ENCODE results near the gene LBX2.

The LBX2 gene, protein sequence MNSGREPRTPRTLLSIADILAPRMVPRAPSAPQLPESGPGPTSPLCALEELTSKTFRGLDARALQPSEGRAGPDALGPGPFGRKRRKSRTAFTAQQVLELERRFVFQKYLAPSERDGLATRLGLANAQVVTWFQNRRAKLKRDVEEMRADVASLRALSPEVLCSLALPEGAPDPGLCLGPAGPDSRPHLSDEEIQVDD

DNA sequence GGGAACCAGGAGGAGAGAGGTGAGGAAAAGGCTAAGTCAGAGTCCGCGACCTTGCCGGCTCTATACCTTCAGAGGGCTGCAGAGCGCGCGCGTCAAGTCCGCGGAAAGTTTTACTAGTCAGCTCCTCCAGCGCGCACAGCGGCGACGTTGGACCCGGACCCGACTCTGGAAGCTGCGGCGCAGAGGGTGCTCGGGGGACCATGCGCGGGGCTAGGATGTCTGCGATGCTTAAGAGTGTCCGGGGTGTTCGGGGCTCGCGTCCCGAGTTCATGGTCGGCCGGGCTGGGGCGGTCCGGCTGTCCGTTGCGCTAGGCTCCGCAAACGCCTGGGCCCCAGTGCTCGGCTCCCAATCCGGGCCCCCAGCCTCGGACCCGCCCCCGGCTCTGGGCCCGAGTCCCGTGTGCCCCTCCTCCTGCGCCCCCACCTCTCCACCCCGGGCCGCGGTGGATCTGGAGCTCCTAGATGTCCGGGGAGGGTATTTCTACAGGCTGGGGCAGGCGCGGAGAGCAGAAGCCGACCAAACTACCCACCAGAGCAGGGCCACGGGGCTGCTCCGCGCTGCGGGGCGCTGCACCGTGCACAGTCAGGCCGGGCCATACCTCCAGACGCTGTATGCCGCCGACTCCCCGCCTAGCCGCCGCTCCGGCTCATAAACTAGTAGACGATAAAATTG is at the start of gene LBX2:
Gene LBX2, minus strand, starts transcription at position 337 of the 673 bp plus-strand sequence. Its CDS starts 66 bp downstream, at position 271.
- intact Hi-C loops (cut with DNase I), result no loop called here
- no peak for DNase-seq

DNA sequence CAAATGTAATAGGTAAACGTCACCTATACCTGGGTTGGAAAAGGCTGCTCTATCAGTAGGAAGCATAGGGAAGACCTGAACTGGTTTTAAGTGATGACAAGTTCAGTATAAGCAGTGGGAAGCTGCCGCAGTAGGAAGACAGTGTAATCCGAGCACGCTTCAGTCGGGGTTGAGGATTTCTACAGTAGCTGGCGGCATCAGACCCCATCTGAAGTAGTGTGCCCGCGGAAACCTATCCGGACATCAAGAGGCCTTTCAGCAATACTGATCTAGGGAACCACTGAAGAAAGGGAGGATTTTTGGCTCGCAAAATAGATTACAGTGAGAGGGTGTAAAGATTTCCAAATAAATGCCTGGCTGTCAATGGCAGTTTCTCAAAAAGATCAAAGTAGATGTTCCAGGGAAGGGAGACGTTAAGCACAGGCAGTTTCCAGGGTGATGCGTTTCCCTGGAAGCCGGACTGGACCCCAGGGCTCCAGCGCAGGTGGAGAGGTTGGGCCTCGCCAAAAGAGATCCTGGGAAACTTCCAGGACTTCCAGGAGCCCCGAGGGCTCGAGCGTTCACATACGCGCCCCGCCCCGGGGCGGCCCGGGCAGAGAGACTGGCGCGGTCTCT is 49.0 kb upstream of the LBX2 start:
- no peak for DNase-seq
- intact Hi-C loops (cut with DNase I), result no loop called here

- intact Hi-C loops (cut with DNase I), result no loop called here
- no peak for DNase-seq
These were observed 46.6 kb upstream of the LBX2 start for GRCh38 chr2:74546004-74546403.

GRCh38 chr2:74544634-74545033 is 45.2 kb upstream of the LBX2 start:
- intact Hi-C loops (cut with DNase I), result no loop called here
- no peak for DNase-seq

- DNase-seq, result no peak
- intact Hi-C loops (cut with DNase I), result no loop called here
These were observed 43.6 kb upstream of the LBX2 start for GRCh38 chr2:74542978-74543377.

DNA sequence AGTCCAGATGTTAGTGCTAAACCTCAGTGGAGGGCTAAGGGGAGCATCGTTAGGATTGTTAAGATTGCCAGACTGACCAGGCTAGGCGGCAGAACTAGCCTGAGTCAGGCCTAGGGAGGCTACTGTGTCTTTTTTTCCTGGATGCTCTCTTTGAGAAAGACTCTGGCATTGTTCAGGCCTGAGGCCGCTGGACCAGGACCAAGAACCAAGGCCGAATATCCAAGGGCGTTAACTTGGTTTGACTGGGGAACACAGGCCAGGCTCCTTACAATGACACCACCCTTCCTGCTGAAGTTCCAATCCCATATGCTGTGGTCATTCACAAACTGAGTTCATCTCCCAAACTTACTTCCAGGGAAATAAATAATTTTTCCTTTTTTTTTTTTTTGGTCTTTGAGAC is 40.9 kb upstream of the LBX2 start:
- intact Hi-C loops (cut with DNase I), result no loop called here
- DNase-seq, result no peak

DNA sequence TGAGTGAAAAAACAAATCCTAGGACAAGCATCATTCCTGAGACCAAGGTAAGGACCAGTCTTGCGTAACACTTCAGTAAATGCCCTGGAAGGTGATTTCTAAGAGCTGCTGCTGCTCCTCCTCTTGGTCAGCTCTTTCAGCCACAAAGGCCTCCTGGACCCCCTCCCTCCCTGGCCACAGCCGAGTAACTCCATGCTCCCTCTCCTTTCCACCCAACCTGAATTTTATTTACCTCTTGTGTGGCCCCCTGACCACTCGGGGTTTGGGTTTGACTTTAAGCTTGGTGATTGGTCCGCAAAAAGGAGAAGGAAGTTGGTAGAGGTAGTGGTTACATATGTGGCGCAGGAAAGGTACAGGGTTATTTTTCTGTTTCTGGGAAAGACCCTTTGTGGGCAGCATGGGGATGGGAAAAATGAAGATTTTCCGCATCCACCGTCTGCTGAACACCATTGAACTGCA is 39.5 kb upstream of the LBX2 start:
- intact Hi-C loops (cut with DNase I), result loop anchor here (10.0 kb wide), 1 partner anchor 116 kb away; the partner anchor contains the start of gene SEMA4F
- peak in 1 of 10 donors; percentile 66 for DNase-seq

GRCh38 chr2:74537140-74537539 is 37.7 kb upstream of the LBX2 start:
- intact Hi-C loops (cut with DNase I), result loop anchor here (10.0 kb wide), 1 partner anchor 118 kb away; the partner anchor contains the start of gene SEMA4F
- DNase-seq, result no peak

- DNase-seq, result peak in 1 of 10 donors; percentile 70
- intact Hi-C loops (cut with DNase I), result loop anchor here (10.0 kb wide), 1 partner anchor 118 kb away; the partner anchor contains the start of gene SEMA4F
These were observed 37.0 kb upstream of the LBX2 start for GRCh38 chr2:74536166-74536950.

DNA sequence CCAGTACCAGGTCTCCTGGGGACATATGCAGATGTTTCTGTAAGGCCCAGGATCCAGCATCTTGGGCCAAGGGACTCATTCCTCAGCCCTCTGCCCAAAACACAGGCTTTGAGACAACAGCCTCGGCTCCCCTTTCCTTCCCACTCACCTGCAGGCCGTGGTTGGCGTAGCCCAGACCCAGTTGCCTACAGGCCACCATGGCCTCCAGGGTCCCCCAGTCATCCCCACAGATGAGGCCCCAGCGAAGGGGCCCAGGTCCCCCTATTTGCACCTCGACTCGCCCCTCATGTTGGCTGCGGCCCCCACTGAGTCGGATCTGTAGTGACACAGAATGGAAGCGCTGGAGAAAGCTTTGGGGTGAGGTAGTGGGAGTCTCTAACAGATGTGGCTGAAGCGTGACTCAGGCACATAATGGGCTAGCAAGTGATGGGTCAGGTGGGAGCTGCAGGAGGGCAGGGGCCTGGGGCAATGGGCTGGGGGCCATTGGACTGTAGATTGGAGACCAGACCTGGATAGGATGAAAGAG is 36.1 kb upstream of the LBX2 start:
- DNase-seq, result peak in 1 of 10 donors; percentile 66
- intact Hi-C loops (cut with DNase I), result loop anchor here (10.0 kb wide), 1 partner anchor 119 kb away; the partner anchor contains the start of gene SEMA4F

GRCh38 chr2:74534411-74534810 is 35.0 kb upstream of the LBX2 start:
- intact Hi-C loops (cut with DNase I), result loop anchor here (10.0 kb wide), 1 partner anchor 120 kb away; the partner anchor contains the start of gene SEMA4F

GRCh38 chr2:74533464-74533863 is 34.1 kb upstream of the LBX2 start:
- peak in 1 of 10 donors; percentile 51 for DNase-seq
- intact Hi-C loops (cut with DNase I), result loop anchor here (10.0 kb wide), 1 partner anchor 121 kb away; the partner anchor contains the start of gene SEMA4F

More at GRCh38 chr2:74534411-74534810, 35.0 kb upstream of the LBX2 start:
- peak in 1 of 10 donors; percentile 63 for DNase-seq

GRCh38 chr2:74532222-74532621 is 32.8 kb upstream of the LBX2 start:
- intact Hi-C loops (cut with DNase I), result loop anchor here (10.0 kb wide), 1 partner anchor 123 kb away; the partner anchor contains the start of gene SEMA4F
- DNase-seq, result no peak

- peak in 1 of 10 donors; percentile 40 for DNase-seq
- intact Hi-C loops (cut with DNase I), result loop anchor here (10.0 kb wide), 1 partner anchor 123 kb away; the partner anchor contains the start of gene SEMA4F
These were observed 32.3 kb upstream of the LBX2 start for GRCh38 chr2:74531666-74532065.

- intact Hi-C loops (cut with DNase I), result loop anchor here (10.0 kb wide), 1 partner anchor 124 kb away; the partner anchor contains the start of gene SEMA4F
- peak in 8 of 10 donors; percentile 33 to 93 (median 51) for DNase-seq
These were observed 31.1 kb upstream of the LBX2 start for GRCh38 chr2:74530239-74531187.

- DNase-seq, result peak; percentile 97 to 100 (median 98)
- intact Hi-C loops (cut with DNase I), result loop anchor here (1.0 to 10.0 kb wide), 4 partner anchors 21 to 125 kb away; partner anchors contain the start of genes SEMA4F and TTC31
These were observed 30.2 kb upstream of the LBX2 start, which contains the start of the genes AUP1 and HTRA2 for GRCh38 chr2:74529357-74530238. Gene AUP1 (minus strand): TSS chr2:74529706. CDS start chr2:74529629, 77 bp downstream. Gene HTRA2 (plus strand): TSS chr2:74529933. CDS start chr2:74530007, 74 bp downstream.

Data from posterior cingulate gyrus (tissue), 11 donors.